Rectal smooth muscle tissue (tissue), 1 donor: ENCODE measurements around the gene FTH1.

ENCODE experiments used
- H3K27ac ChIP-seq: one replicate; pipeline ENCODE4 v1.7.0; 2013; ENCODE audit warnings: low read depth, low read length, inconsistent platforms
- H3K27me3 ChIP-seq: one replicate; pipeline ENCODE4 v1.7.0; 2013; ENCODE audit warnings: low read length; ENCODE audit not compliant: control insufficient read depth, insufficient read depth
- H3K36me3 ChIP-seq: one replicate; pipeline ENCODE4 v1.7.0; 2013; ENCODE audit warnings: low read length; ENCODE audit not compliant: control insufficient read depth, insufficient read depth
- H3K4me1 ChIP-seq: one replicate; pipeline ENCODE4 v1.7.0; 2013; ENCODE audit warnings: low read length; ENCODE audit not compliant: control insufficient read depth, insufficient read depth
- H3K4me3 ChIP-seq: one replicate; pipeline ENCODE4 v1.7.0; 2013; ENCODE audit warnings: low read length
- H3K9ac ChIP-seq: one replicate; pipeline ENCODE4 v1.7.0; 2013; ENCODE audit warnings: low read length

Gene FTH1

GRCh38 chr11:62000539-62001446 is 33.4 kb upstream of the FTH1 start:
- no peak overlapping the region for H3K9ac ChIP-seq
- no peaks in the 10 kb centered on the region for H3K36me3 ChIP-seq

GRCh38 chr11:61999141-61999975 is 31.9 kb upstream of the FTH1 start:
- Histone ChIP-seq H3K4me1 (no peaks in the 10 kb centered on the region), H3K9ac (no peak overlapping the region), H3K4me3 (no peak overlapping the region), H3K27ac (no peak overlapping the region), H3K27me3 (no peaks in the 10 kb centered on the region), H3K36me3 (no peaks in the 10 kb centered on the region)

More at GRCh38 chr11:62000539-62001446, 33.4 kb upstream of the FTH1 start:
- no peaks in the 10 kb centered on the region for H3K27me3 ChIP-seq
- no peaks in the 10 kb centered on the region for H3K4me1 ChIP-seq
- H3K4me3 ChIP-seq = no peak overlapping the region
- H3K27ac ChIP-seq = no peak overlapping the region

GRCh38 chr11:61996933-61997332 is 29.5 kb upstream of the FTH1 start:
- Histone ChIP-seq H3K36me3 (no peaks in the 10 kb centered on the region), H3K27me3 (no peaks in the 10 kb centered on the region), H3K4me3 (no peak overlapping the region), H3K9ac (no peak overlapping the region), H3K27ac (no peak overlapping the region), H3K4me1 (no peaks in the 10 kb centered on the region)

GRCh38 chr11:61994981-61995380 is 27.5 kb upstream of the FTH1 start:
- Histone ChIP-seq H3K4me3 (no peak overlapping the region), H3K27me3 (no peaks in the 10 kb centered on the region), H3K9ac (no peak overlapping the region)

GRCh38 chr11:61985869-61986268 is 18.4 kb upstream of the FTH1 start:
- Histone ChIP-seq H3K9ac (no peak overlapping the region), H3K36me3 (no peaks in the 10 kb centered on the region), H3K27me3 (no peaks in the 10 kb centered on the region), H3K4me3 (no peak overlapping the region), H3K27ac (no peak overlapping the region), H3K4me1 (no peaks in the 10 kb centered on the region)

More at GRCh38 chr11:61994981-61995380, 27.5 kb upstream of the FTH1 start:
- Histone ChIP-seq H3K27ac (no peak overlapping the region), H3K4me1 (no peaks in the 10 kb centered on the region), H3K36me3 (no peaks in the 10 kb centered on the region)

GRCh38 chr11:61983419-61983818 is 16.0 kb upstream of the FTH1 start:
- Histone ChIP-seq H3K36me3 (no peaks in the 10 kb centered on the region), H3K27me3 (no peaks in the 10 kb centered on the region)

GRCh38 chr11:61980783-61981541 is 13.5 kb upstream of the FTH1 start:
- no peaks in the 10 kb centered on the region for H3K27me3 ChIP-seq
- H3K36me3 ChIP-seq = no peaks in the 10 kb centered on the region
- H3K4me3 ChIP-seq = no peak overlapping the region
- H3K4me1 ChIP-seq = no peaks in the 10 kb centered on the region
- H3K27ac ChIP-seq = no peak overlapping the region
- H3K9ac ChIP-seq = no peak overlapping the region

More at GRCh38 chr11:61983419-61983818, 16.0 kb upstream of the FTH1 start:
- Histone ChIP-seq H3K9ac (no peak overlapping the region), H3K4me1 (no peaks in the 10 kb centered on the region), H3K27ac (no peak overlapping the region), H3K4me3 (no peak overlapping the region)

GRCh38 chr11:61978703-61979661 is 11.5 kb upstream of the FTH1 start:
- no peaks in the 10 kb centered on the region for H3K27me3 ChIP-seq
- no peaks in the 10 kb centered on the region for H3K36me3 ChIP-seq
- no peak overlapping the region for H3K27ac ChIP-seq
- no peak overlapping the region for H3K9ac ChIP-seq
- H3K4me3 ChIP-seq = no peak overlapping the region
- H3K4me1 ChIP-seq = no peaks in the 10 kb centered on the region

GRCh38 chr11:61976813-61977475 is 9.5 kb upstream of the FTH1 start:
- Histone ChIP-seq H3K4me1 (peaks cover 14% of the 10 kb centered on the region), H3K36me3 (no peaks in the 10 kb centered on the region), H3K27ac (no peak overlapping the region), H3K4me3 (no peak overlapping the region), H3K9ac (no peak overlapping the region), H3K27me3 (no peaks in the 10 kb centered on the region)

- no peak overlapping the region for H3K4me3 ChIP-seq
- no peaks in the 10 kb centered on the region for H3K36me3 ChIP-seq
- no peak overlapping the region for H3K9ac ChIP-seq
- no peak overlapping the region for H3K27ac ChIP-seq
- peaks cover 17% of the 10 kb centered on the region for H3K4me1 ChIP-seq
- no peaks in the 10 kb centered on the region for H3K27me3 ChIP-seq
Observed at GRCh38 chr11:61976420-61976800, 9.0 kb upstream of the FTH1 start.
